Activated naive CD4-positive, alpha-beta T cell (primary cell): ENCODE results near the gene FOXE3.

Experiments used
- DNase-seq, 4 experiments: peaks; one replicate each; lab custom pipeline; 2025; lab: John Stamatoyannopoulos, UW

The FOXE3 gene

GRCh38 chr1:47415728-47416318, at the start of gene FOXE3:
Gene FOXE3, plus strand, starts transcription at chr1:47416285. Its CDS starts 31 bp downstream, at chr1:47416316.
- DNase-seq: no peak

DNA sequence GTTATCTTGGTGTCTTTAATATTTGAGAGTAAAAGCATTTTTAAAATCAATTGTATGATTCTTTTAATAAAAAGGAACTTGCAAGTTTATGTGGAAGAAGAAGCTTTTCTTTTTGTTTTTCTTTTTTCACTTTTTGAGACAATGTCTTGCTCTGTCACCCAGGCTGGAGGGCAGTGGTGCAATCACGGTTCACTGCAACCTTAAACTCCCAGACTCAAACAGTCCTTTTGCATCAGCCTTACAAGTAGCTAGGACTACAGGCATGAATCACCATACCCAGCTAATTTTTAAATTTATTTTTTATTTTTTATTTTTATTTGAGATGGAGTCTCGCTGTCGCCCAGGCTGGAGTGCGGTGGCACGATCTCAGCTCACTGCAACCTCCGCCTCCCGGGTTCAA, 48.4 kb upstream of the FOXE3 start:
- no peak for DNase-seq

DNA sequence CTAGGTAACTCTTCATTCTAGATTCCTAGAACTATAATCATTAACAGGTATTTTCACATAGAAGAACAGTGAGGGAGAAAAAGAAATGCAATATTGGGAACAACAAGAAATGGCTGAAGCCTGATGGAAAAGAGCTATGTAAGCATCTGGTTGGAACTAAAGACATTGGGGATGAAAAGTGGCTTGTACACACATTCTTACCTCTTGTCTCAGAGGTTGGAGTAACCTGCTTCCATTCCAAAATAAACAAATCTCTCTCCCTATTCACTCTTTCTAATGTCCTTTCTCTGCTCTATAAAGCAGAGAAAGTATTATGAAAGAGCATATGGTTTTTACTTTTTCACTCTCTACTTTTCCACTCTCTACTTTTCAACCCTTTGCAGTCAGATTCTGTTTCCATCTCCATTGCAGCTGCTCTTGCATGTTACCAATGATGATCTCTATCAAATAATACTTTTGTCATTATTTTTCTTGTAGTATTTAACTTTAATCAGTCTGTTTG, 45.0 kb upstream of the FOXE3 start:
- no peak for DNase-seq

- DNase-seq: no peak
Measured at GRCh38 chr1:47374501-47374900, 41.6 kb upstream of the FOXE3 start.

DNA sequence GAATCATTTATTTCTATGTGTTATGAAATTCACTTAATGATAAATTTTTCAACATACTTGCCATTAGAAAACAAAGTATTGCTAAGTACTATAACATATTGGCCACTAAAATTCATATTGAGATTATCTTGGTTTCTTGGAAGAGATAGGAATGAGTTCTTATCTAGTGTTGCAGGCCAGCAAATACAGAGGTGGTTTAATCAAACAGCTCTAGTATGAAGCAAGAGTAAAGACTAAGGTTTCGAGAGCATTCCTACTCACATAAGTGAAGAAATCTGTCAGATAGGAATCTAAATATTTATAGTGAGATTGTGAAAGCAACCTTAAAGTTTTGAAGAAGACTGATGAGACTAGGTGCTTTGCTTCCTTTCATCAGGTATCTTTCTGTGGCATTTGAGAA, 37.9 kb upstream of the FOXE3 start:
- no peak for DNase-seq

DNA sequence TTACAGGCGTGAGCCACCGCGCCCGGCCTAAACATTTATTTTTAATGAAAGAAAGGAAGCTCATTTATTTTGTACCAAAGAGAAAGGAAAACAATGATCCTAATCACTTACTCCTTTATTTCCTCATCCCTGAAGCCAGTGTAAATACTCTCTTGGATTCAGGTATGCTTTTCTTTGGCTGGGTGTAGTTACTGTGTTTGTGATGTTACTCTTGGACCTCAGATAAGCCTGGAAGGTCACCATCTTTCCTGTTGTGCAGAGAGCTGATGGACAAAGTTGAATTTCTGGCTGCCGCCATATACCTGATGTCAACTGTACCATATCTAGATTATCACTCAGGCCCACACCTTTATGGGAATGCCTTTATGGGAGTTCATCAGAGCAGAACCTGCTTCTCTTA, 35.4 kb upstream of the FOXE3 start:
- no peak for DNase-seq

DNA sequence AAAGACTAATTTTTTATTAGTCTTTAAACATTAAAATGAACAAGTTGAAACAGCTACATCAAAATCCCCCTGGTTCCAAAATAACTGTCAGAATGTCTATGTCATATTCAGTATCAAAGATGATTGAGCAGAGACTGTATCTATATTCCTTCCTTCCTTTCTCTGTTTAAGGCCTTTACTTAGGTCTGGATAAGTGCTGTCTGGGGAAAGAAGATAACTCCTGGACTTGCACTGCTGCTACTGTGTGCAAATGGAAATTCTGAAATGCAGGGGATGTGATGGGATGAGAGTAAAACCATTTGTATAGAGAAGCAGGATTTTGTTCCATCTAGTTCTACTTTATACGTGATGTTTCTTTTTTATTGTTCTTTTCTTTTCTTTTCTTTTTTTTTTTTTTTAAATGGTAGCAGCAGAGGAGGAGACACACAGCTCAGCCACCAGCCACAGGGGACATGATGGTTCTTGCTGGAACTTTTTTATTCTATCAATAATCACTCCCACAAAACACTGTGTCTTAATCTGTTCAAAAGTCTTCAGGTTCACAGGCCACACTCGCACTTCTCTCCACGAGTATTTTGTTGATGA, 33.6 kb upstream of the FOXE3 start:
- DNase-seq: no peak

GRCh38 chr1:47384083-47384482, 32.0 kb upstream of the FOXE3 start:
- DNase-seq: no peak

GRCh38 chr1:47385020-47385419, 31.1 kb upstream of the FOXE3 start:
- no peak for DNase-seq

GRCh38 chr1:47386268-47386667, 29.8 kb upstream of the FOXE3 start:
- no peak for DNase-seq

DNA sequence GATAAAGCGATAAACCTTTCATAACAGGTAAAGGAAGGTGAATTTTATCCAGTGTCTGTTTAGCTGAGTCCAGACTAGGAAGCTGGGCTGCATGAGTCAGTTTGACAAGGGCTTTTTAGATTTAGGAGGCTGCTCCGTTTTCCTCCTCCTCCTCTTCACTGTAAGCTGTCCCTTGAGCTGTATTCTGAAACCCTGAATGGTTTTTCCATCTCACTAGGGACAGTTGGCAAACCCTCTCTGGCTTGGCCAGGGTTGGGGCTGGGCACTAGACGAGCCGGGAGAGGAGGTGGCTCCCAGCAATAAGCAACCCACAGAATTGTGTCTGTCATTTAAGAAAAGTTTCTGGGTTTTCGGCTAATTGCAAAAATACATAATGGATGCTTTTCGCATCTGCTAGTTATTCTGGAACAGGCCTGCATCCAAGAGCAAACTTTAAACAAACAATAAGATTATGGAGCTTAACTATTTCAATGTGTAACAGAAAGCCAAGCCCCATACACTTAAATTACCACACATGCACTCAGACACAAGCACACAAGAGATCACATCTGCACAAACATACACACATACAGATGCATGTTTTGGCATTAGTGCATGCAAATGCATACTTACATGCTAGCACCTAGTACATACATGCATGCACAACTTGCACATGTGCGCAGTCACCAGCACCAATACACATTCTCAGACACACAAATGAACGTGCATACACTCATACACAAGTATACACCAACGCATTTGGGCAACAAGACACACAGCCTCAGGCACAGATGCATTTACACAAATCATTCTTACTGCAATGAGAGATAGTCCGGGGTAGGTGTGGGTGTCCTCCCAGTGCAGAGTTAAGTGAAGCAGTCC, 27.8 kb upstream of the FOXE3 start:
- no peak for DNase-seq

GRCh38 chr1:47388891-47389238, 27.2 kb upstream of the FOXE3 start:
- no peak for DNase-seq

- no peak for DNase-seq
Measured at GRCh38 chr1:47389731-47390130, 26.4 kb upstream of the FOXE3 start.

DNA sequence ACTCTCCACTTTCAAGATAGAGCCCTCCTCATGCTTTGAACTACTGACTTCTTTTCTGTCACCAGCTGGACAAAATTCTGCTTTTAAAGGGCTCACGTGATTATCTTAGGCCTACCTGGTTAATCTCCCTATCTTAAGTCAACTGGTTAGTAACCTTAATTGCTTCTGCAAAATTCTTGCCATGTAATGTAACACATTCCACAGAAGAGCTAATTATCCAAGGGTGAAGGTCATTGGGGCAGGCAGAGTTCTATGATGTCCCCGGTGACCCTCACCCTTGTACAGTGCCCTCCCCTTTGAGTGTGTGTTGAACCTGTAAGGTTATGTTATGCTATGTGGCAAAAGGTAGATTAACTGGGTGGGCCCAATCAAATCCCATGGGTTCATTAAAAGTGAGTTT, 25.2 kb upstream of the FOXE3 start:
- no peak for DNase-seq

GRCh38 chr1:47393141-47393540, 22.9 kb upstream of the FOXE3 start:
- DNase-seq: no peak

DNA sequence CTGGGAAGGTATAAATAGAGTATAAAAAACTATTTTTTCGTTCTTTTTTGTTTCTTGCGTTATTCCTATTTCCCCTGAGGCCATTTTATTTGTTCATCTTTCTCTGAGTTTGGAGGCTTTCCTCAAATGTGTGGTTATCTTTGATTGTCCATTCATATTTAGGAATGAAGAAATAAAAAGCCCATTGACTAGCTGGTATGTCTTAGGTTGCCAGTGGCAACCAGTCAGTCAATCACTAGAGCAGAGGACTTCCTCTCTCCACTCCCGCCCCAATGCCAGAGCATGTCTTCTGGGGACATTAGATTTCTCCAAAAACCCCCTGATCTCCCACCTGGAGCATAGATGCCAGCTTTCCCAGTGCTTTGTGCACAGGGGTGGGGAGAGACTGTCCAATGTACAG, 20.7 kb upstream of the FOXE3 start:
- DNase-seq: no peak

- DNase-seq: no peak
Measured at GRCh38 chr1:47396671-47397196, 19.4 kb upstream of the FOXE3 start.

- DNase-seq: no peak
Measured at GRCh38 chr1:47399138-47399845, 16.8 kb upstream of the FOXE3 start.

DNA sequence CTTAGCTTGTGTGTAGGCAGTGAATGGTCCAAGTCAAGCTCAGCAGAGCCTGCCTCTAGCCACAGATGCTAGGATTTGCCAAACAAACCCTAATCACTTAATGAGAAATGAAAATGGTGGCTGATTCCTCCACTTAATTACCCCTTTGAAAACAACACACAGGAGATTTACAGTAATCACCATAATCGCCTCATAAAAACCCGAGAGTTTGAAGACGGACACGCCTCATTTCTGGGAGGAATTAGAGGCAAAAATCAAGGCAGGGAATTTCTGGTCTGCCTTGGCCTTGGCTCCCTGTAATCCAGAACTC, 16.3 kb upstream of the FOXE3 start:
- DNase-seq: no peak

DNA sequence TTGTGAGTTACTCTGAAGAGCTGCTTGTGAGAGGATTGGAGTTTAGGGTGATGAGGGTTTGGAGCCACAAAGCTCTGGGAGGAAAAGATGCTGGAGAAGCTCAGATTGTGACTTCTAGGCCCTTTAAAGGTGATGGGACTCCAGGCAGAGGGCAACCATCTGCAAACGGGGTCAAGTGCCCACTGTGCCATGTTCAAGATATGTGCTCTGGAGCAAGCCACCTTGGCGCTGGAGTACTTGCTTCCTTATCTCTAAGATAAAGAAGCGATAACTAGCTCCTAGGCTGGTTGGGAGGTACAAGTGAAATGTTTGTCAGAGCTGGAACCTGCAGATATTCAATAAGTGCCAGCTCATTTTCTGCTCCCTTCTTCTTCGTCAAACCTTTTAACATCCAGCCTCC, 14.3 kb upstream of the FOXE3 start:
- no peak for DNase-seq

DNA sequence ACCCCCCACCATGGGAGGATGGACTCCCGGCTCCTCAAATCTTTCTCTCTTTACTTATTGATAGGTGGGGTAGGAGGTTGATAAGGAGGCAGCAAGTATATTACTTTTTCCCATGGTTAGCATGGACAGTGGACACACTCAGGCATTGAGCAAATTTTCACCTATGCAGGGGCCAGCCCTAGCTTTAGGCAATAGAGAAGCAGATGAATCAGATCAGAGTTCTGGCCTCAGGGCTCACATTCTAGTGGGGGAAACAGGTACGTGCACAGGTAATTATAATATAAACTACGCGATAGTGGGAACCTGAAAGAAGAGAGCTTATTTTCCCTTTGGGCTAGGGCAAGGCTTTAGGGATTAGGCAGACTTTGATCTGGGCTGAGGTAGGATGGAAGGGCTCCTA, 13.5 kb upstream of the FOXE3 start:
- DNase-seq: no peak

DNA sequence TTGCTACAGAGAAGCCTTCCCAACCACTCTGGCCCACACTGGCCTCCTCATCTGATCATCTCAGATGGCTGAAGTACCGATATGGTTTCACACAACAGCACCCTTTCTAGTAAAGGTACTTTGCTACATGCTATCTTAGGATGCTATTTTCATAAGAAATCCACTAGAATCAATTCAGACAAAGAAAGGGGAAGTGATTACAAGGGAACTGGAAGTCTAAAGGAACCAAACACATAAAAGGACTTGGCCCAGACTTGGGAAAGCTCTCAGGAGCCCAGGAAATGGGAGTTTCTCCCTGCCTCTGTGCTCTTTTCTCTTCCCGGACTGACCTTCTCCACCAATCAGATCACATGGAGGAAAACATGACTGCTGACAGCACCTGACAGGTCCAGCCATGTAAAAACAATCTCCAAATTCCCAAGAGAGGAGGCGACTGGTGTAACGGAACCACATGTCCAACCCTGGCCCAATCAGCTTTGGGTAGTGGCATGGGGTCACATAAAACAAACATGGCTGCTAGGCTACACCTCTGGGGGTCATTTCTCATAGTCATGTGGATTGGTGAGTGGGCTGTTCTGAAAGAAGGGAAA, 12.7 kb upstream of the FOXE3 start:
- DNase-seq: no peak
